NCI-H524 (cell line): ENCODE data around the gene RREB1.

ENCODE experiments used
- DNase-seq, 2 experiments: peaks; one replicate each; lab custom pipeline; 2025; lab: John Stamatoyannopoulos, UW

RREB1 gene

GRCh38 chr6:7245668-7246393 is 138.1 kb downstream of the RREB1 start:
- DNase-seq = no peak

- DNase-seq = no peak
Observed at GRCh38 chr6:7246401-7247178, 138.8 kb downstream of the RREB1 start.

- no peak for DNase-seq
Observed at GRCh38 chr6:7247179-7247456, 139.4 kb downstream of the RREB1 start.

- no peak for DNase-seq
Observed at GRCh38 chr6:7247828-7248227, 140.1 kb downstream of the RREB1 start.

GRCh38 chr6:7249391-7249790 is 141.6 kb downstream of the RREB1 start:
- DNase-seq = no peak

GRCh38 chr6:7249946-7250643 is 142.3 kb downstream of the RREB1 start:
- DNase-seq = no peak

- no peak for DNase-seq
Observed at GRCh38 chr6:7250812-7251211, 143.1 kb downstream of the RREB1 start.

- DNase-seq = no peak
Observed at GRCh38 chr6:7251646-7252260, 144.0 kb downstream of the RREB1 start.

- DNase-seq = no peak
Observed at GRCh38 chr6:7252390-7252789, 144.6 kb downstream of the RREB1 start.

- DNase-seq = peak in 1 of 2 experiments; percentile 39
Observed at GRCh38 chr6:7254980-7255835, 147.4 kb downstream of the RREB1 start.

- no peak for DNase-seq
Observed at GRCh38 chr6:7255918-7256317, 148.2 kb downstream of the RREB1 start.

- DNase-seq = no peak
Observed at GRCh38 chr6:7256785-7257184, 149.0 kb downstream of the RREB1 start.

- DNase-seq = no peak
Observed at GRCh38 chr6:7257521-7258230, 149.9 kb downstream of the RREB1 start.

- no peak for DNase-seq
Observed at GRCh38 chr6:7258231-7258763, 150.5 kb downstream of the RREB1 start.

- DNase-seq = no peak
Observed at GRCh38 chr6:7260291-7261031, 152.7 kb downstream of the RREB1 start.

- DNase-seq = peak; percentile 71 to 92
Observed at GRCh38 chr6:7261032-7261841, 153.5 kb downstream of the RREB1 start.

GRCh38 chr6:7261852-7262461 is 154.2 kb downstream of the RREB1 start:
- DNase-seq = peak; percentile 93 to 96

GRCh38 chr6:7262746-7263518 is 155.2 kb downstream of the RREB1 start:
- DNase-seq = no peak
